Gastrocnemius medialis (tissue), 4 donors: ENCODE results near the gene DDOST.

Experiments
- CTCF ChIP-seq, 5 experiments: fragments of 450-650 bp in 3 of 5; fragments of 200-600 bp in 2 of 5; sonication (generic) in 2 of 5; IDR thresholded peaks in 4 of 5; conservative IDR thresholded peaks in 1 of 5; 1 replicate in 4 of 5; 2 replicates in 1 of 5; pipeline ENCODE4 v1.5.1; 2016 to 2019; ENCODE audit warnings: antibody characterized with exemption in 5 of 5, mild to moderate bottlenecking in 3 of 5, moderate library complexity in 3 of 5
- POLR2A ChIP-seq, 2 donors: fragments of 450-650 bp; IDR thresholded peaks; one replicate each; pipeline ENCODE4 v1.6.1; 2017; ENCODE audit warnings: antibody characterized with exemption in 2 of 2, mild to moderate bottlenecking in 2 of 2, moderate library complexity in 2 of 2

DNA sequence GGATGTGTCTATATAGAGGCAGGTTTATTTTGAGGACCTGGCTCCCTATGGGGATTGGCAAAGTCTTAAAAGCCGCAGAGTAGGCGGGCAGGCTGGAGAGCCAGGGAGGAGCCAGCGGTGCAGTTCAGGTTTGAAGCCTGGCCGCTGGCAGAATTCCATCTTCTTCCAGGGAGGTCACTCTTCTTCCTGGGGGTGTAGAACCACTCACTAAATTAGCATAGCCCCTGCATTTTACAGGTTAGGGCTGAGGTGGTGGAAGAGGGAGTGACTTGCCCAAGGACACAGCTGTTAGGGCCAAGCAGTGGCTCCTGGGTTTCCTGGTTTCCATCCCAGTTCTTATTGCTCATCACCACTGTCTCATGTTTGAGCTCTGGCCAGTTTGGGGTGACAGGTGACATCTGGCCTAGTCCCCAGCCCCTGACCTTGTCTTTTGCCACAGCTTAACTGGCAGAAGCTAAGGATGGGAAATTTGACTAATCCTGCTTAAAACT is 26.5 kb downstream of the DDOST start:
- TF ChIP-seq CTCF (IDR thresholded peaks at IDR 0.05 in 4 of 5, conservative IDR thresholded peaks at IDR 0.05 in 1 of 5) (no peak), POLR2A (IDR thresholded peaks at IDR 0.05) (peak in 1 of 2 donors; percentile 26)
